CD14-positive monocyte (primary cell): ENCODE results near the gene STAM. TPM values are rescaled to one million over a fixed set of nuclear protein-coding genes. Genes with fewer than 3 reads are reported as not detected.

Source experiments
- DNase-seq, 3 donors: peaks; one replicate each; pipeline ENCODE4 v3.0.0-alpha.2; 2011 to 2022
- H2AFZ ChIP-seq: 2 replicates; pipeline ENCODE4 v1.6.0; 2012; ENCODE audit warnings: mild to moderate bottlenecking, low read depth, low read length, inconsistent platforms; ENCODE audit not compliant: insufficient read depth, poor library complexity, severe bottlenecking
- H3K27ac ChIP-seq, 2 donors: 1 replicate in 1 of 2; 2 replicates in 1 of 2; pipeline ENCODE4 v1.5.1; 2012 to 2013; ENCODE audit warnings: low read length in 2 of 2, control low read depth in 1 of 2, inconsistent platforms in 1 of 2, low read depth in 1 of 2, mild to moderate bottlenecking in 1 of 2
- H3K27me3 ChIP-seq, 2 donors: one replicate each; pipeline versions ENCODE4 v1.6.0 to v1.6.1; 2011 to 2013; ENCODE audit warnings: low read length in 2 of 2; ENCODE audit not compliant: control insufficient read depth in 2 of 2, insufficient read depth in 2 of 2
- H3K36me3 ChIP-seq, 2 donors: replicated peaks in 1 of 2; 1 replicate in 1 of 2; 2 replicates in 1 of 2; pipeline versions ENCODE4 v1.5.1 to v1.6.1; 2012 to 2013; ENCODE audit warnings: low read length in 2 of 2, control low read depth in 1 of 2, inconsistent platforms in 1 of 2, mild to moderate bottlenecking in 1 of 2; ENCODE audit not compliant: insufficient read depth in 2 of 2, control insufficient read depth in 1 of 2
- H3K4me1 ChIP-seq, 2 donors: 1 replicate in 1 of 2; 2 replicates in 1 of 2; pipeline versions ENCODE4 v1.5.1 to v1.6.1; 2012 to 2013; ENCODE audit warnings: low read length in 2 of 2, control low read depth in 1 of 2, inconsistent platforms in 1 of 2, mild to moderate bottlenecking in 1 of 2, moderate library complexity in 1 of 2; ENCODE audit not compliant: insufficient read depth in 2 of 2, control insufficient read depth in 1 of 2
- H3K4me2 ChIP-seq: replicated peaks from 2 replicates; pipeline ENCODE3; 2012; ENCODE audit warnings: low read length, moderate library complexity, mild to moderate bottlenecking; ENCODE audit not compliant: poor library complexity, severe bottlenecking; ENCODE audit errors: extremely low read depth
- H3K4me3 ChIP-seq, 3 experiments: fragments of 200-600 bp in 1 of 3; sonication (generic) in 1 of 3; replicated peaks in 1 of 3; 1 replicate in 2 of 3; 2 replicates in 1 of 3; pipeline ENCODE4 v1.5.1; 2011 to 2013; ENCODE audit warnings: low read length in 3 of 3, mild to moderate bottlenecking in 3 of 3, control low read depth in 2 of 3, low read depth in 2 of 3, inconsistent platforms in 1 of 3, moderate library complexity in 1 of 3
- H3K79me2 ChIP-seq: 2 replicates; pipeline ENCODE4 v1.6.0; 2012; ENCODE audit warnings: mild to moderate bottlenecking, control low read depth, inconsistent platforms, low read length, moderate library complexity; ENCODE audit not compliant: insufficient read depth
- H3K9ac ChIP-seq: 2 replicates; pipeline ENCODE4 v1.6.0; 2017; ENCODE audit warnings: low read length, mild to moderate bottlenecking; ENCODE audit not compliant: insufficient read depth, poor library complexity, severe bottlenecking
- H3K9me3 ChIP-seq, 2 donors: replicated peaks in 1 of 2; 1 replicate in 1 of 2; 2 replicates in 1 of 2; pipeline versions ENCODE4 v1.5.1 to v1.6.1; 2012 to 2013; ENCODE audit warnings: low read length in 2 of 2, control low read depth in 1 of 2; ENCODE audit not compliant: control insufficient read depth in 1 of 2, insufficient read depth in 1 of 2
- H4K20me1 ChIP-seq: 2 replicates; pipeline ENCODE4 v1.6.0; 2012; ENCODE audit warnings: mild to moderate bottlenecking, low read length, control low read depth, moderate library complexity; ENCODE audit not compliant: insufficient read depth
- H3K27ac Mint-ChIP-seq, 7 donors: one replicate each; pipeline ENCODE4 v1.8.0; 2020; ENCODE audit warnings: mild to moderate bottlenecking in 7 of 7, mixed read lengths in 7 of 7, moderate library complexity in 6 of 7, inconsistent platforms in 2 of 7
- H3K27me3 Mint-ChIP-seq, 3 donors: one replicate each; pipeline ENCODE4 v1.8.0; 2021 to 2022; ENCODE audit warnings: low read depth in 3 of 3, mild to moderate bottlenecking in 3 of 3, mixed read lengths in 3 of 3, moderate library complexity in 3 of 3, inconsistent platforms in 1 of 3
- H3K36me3 Mint-ChIP-seq, 2 donors: one replicate each; pipeline ENCODE4 v1.8.0; 2020; ENCODE audit warnings: mixed read lengths in 2 of 2, inconsistent platforms in 1 of 2, mild to moderate bottlenecking in 1 of 2
- H3K4me1 Mint-ChIP-seq: one replicate; pipeline ENCODE4 v1.8.0; 2020; ENCODE audit warnings: mild to moderate bottlenecking, mixed read lengths
- H3K4me3 Mint-ChIP-seq, 2 donors: one replicate each; pipeline ENCODE4 v1.8.0; 2020; ENCODE audit warnings: mild to moderate bottlenecking in 2 of 2, mixed read lengths in 2 of 2, moderate library complexity in 1 of 2
- H3K9me3 Mint-ChIP-seq, 7 donors: one replicate each; pipeline ENCODE4 v1.8.0; 2020 to 2022; ENCODE audit warnings: mixed read lengths in 7 of 7, mild to moderate bottlenecking in 6 of 7, moderate library complexity in 6 of 7, inconsistent platforms in 2 of 7
- CTCF ChIP-seq: fragments of 200-600 bp; IDR thresholded peaks from one replicate; pipeline ENCODE4 v1.8.0; 2022; ENCODE audit warnings: antibody characterized with exemption, mild to moderate bottlenecking
- WGBS: methylation state at CpG from one replicate; pipeline ENCODE4 v1.1.5; 2013; ENCODE audit warnings: missing lambda C conversion rate; ENCODE audit not compliant: insufficient coverage; 5-methylcytosine and 5-hydroxymethylcytosine counted together
- intact Hi-C, 2 donors: fragments of 100-400 bp; cut with micrococcal nuclease; formaldehyde crosslinking; loops; one replicate each; pipeline versions ENCODE4 v1.15.0 to v1.15.1; 2023
- polyA plus RNA-seq, 3 donors: library from polyadenylated mRNA; depleted of rRNA in 1 of 3; unstranded in 2 of 3; stranded (reverse) in 1 of 3; fragments of 300-500 nt in 2 of 3; fragments of >200 nt in 1 of 3; fragmentation: Illumina TruSeq in 2 of 3; gene quantifications; 1 replicate in 2 of 3; 2 replicates in 1 of 3; pipeline ENCODE4 v1.2.3, GENCODE V29; 2012 to 2021

STAM gene
- polyA plus RNA-seq, 3 donors: 5.5 to 16.4 (median 5.9) TPM

- Mint-ChIP-seq H3K36me3 (peaks cover 20 to 37% of the 10 kb centered on the region in 2 donors), H3K27ac (peak overlapping the region in 3 of 7 donors; percentile 23 to 55 (median 35)), H3K27me3 (no peaks in the 10 kb centered on the region), H3K9me3 (no peaks in the 10 kb centered on the region), H3K4me1 (peaks cover 9% of the 10 kb centered on the region), H3K4me3 (no peak overlapping the region)
- WGBS: 67% methylated on average over 1 of the region's 3 CpGs
- Histone ChIP-seq H3K4me3 (no peak overlapping the region), H3K4me1 (no peaks in the 10 kb centered on the region), H3K27me3 (no peaks in the 10 kb centered on the region), H3K4me2 (no peak overlapping the region), H3K36me3 (peaks cover 13 to 51% of the 10 kb centered on the region in 2 donors), H4K20me1 (peaks cover 52% of the 10 kb centered on the region), H3K27ac (peak overlapping the region in 1 of 2 donors; percentile 11), H2AFZ (no peak overlapping the region), H3K9ac (no peak overlapping the region), H3K9me3 (no peaks in the 10 kb centered on the region), H3K79me2 (peaks cover 65% of the 10 kb centered on the region)
- TF ChIP-seq CTCF: no peak
- intact Hi-C loops: no loop called here
- no peak for DNase-seq
These were observed 41.4 kb downstream of the STAM start for GRCh38 chr10:17685233-17685840.

- Histone ChIP-seq H3K4me2 (no peak overlapping the region), H4K20me1 (peaks cover 34% of the 10 kb centered on the region), H3K79me2 (peaks cover 46% of the 10 kb centered on the region), H3K9ac (no peak overlapping the region), H3K27ac (no peak overlapping the region), H3K36me3 (peaks cover 13 to 60% of the 10 kb centered on the region in 2 donors), H3K27me3 (no peaks in the 10 kb centered on the region), H3K9me3 (no peaks in the 10 kb centered on the region), H3K4me1 (no peaks in the 10 kb centered on the region), H2AFZ (no peak overlapping the region), H3K4me3 (no peak overlapping the region)
- no peaks in the 10 kb centered on the region for H3K27me3 Mint-ChIP-seq
- WGBS: 97% methylated on average over 6 of the region's 15 CpGs
- no peak for DNase-seq
- peaks cover 4% of the 10 kb centered on the region for H3K4me1 Mint-ChIP-seq
- H3K4me3 Mint-ChIP-seq: no peak overlapping the region
- H3K27ac Mint-ChIP-seq: no peak overlapping the region
- TF ChIP-seq CTCF: no peak
- intact Hi-C loops: no loop called here
- peaks cover 22 to 42% of the 10 kb centered on the region in 2 donors for H3K36me3 Mint-ChIP-seq
- no peaks in the 10 kb centered on the region for H3K9me3 Mint-ChIP-seq
These were observed 43.3 kb downstream of the STAM start for GRCh38 chr10:17687117-17687831.
